ENCODE results near the gene MLPH. TPM values are rescaled to one million over a fixed set of nuclear protein-coding genes. Genes with fewer than 3 reads are reported as not detected.
A peak's percentile ranks its signal among the peaks of the same experiment; 100 is the strongest.

MLPH gene
- total and polyA plus RNA-seq, 9 of the 15 experiments (the other 6 are each of a cell fraction or from before 2014, with no cell fraction given) = 0.22 TPM; not detected in 8

DNA sequence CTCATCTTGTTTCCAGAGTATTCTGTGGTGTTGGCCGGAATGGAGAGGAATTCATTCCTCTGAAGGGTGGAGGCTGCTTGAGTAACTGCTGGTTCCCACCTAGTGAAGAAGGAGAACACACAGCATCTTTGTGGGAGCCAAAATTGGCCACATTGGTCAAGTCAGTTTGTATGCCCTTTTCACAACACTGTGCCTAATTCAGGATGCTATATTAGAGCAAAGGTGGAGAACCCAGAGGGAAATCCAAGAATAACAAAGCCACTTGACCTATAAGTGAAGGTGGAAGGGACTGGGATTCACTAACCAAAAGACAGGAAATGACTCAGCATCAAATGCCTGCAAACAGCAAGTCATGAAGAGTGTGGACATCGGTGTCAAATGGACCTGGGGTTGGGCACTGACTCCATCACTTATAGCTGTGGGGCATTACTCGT is 27.3 kb upstream of the MLPH start (continued):
- TF ChIP-seq ZZZ3 (IDR thresholded peaks at IDR 0.05) (no peak), POU5F1 (IDR thresholded peaks at IDR 0.05; ENCODE audit: borderline replicate concordance, low read depth, low read length, partially characterized antibody) (no peak), YBX1 (IDR thresholded peaks at IDR 0.05) (no peak), WHSC1 (IDR thresholded peaks at IDR 0.05; ENCODE audit: low read length) (no peak), ZNF384 (IDR thresholded peaks at IDR 0.05; ENCODE audit: low read depth, low read length) (no peak)

DNA sequence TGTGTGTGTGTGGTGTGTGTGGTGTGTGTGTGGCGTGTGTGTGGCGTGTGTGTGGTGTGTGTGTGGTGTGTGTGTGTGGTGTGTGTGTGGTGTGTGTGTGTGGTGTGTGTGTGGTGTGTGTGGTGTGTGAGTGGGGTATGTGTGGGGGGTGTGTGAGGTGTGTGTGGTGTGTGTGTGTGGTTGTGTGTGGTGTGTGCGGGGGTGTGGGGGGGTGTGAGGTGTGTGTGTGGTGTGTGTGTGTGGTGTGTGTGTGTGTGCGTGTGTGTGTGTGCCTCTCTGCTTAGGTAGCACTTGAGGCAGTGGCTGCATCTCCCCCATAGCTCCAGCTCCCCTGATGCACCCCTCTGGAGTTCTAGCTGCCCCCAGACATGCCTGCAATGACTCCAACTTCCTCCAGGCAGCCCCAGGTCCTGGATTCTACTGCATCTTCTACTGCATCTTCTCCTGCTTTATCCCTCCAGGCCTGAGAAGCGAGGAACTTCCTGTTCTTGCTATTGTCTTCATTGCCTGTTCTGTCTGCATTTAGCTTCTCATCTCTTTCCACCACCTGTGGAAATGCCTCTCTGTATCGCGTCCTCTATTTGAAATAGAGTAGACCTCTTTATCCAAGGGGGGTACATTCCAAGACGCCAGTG is 22.2 kb upstream of the MLPH start:
- H3K27me3 ChIP-seq (ENCODE audit: control insufficient read depth in 2 of 2, insufficient read depth in 2 of 2, low read length in 2 of 2) = no peaks in the 10 kb centered on the region
- FAIRE-seq = no peak
- WGBS (ENCODE audit: insufficient coverage, low coverage, missing lambda C conversion rate) = 44% methylated on average over 4 of the region's 8 CpGs
- no peak overlapping the region for H3K9ac ChIP-seq (ENCODE audit: insufficient read depth in 1 of 2, low read depth in 2 of 2, low read length in 2 of 2)
- DNase-seq (ENCODE audit: extremely low read depth in 1 of 4, low spot score in 3 of 4) = no peak
- in situ Hi-C loops (cut with MboI) = no loop called here
- H3K9me1 ChIP-seq (ENCODE audit: control insufficient read depth, insufficient read depth, low read length) = no peaks in the 10 kb centered on the region
- intact Hi-C loops (cut with micrococcal nuclease) = no loop called here
- H3K27ac ChIP-seq (ENCODE audit: extremely low read depth, low read depth, low read length) = peak overlapping the region; percentile 65; the same call in 1 of the 3 replicates
- ChIA-PET CTCF (ENCODE audit: low intra/inter-chr PET ratio) (no interaction called here), POLR2A (interaction anchor here (1.0 kb wide), 1 partner anchor 13 kb away, joined by 6 read pairs; no protein-coding TSS in a partner anchor)
- no peaks in the 10 kb centered on the region for H3K79me2 ChIP-seq (ENCODE audit: control insufficient read depth, insufficient read depth, low read length)
- no peaks in the 10 kb centered on the region for H3K36me3 ChIP-seq (ENCODE audit: control insufficient read depth, insufficient read depth, low read length)
- TF ChIP-seq ZNF121 (CRISPR knock-in tag; conservative IDR thresholded peaks at IDR 0.05) = peak; percentile 49
- no peak for TF ChIP-seq THRAP3 (IDR thresholded peaks at IDR 0.05; ENCODE audit: borderline replicate concordance)
- 0 out of 2 replicates have a peak, but pooled peaks have one; percentile 15 for TF ChIP-seq HDAC8 (tag; IDR thresholded peaks at IDR 0.05)
- TF ChIP-seq, protein P1, sequence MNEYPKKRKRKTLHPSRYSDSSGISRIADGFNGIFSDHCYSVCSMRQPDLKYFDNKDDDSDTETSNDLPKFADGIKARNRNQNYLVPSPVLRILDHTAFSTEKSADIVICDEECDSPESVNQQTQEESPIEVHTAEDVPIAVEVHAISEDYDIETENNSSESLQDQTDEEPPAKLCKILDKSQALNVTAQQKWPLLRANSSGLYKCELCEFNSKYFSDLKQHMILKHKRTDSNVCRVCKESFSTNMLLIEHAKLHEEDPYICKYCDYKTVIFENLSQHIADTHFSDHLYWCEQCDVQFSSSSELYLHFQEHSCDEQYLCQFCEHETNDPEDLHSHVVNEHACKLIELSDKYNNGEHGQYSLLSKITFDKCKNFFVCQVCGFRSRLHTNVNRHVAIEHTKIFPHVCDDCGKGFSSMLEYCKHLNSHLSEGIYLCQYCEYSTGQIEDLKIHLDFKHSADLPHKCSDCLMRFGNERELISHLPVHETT (CRISPR knock-in tag; conservative IDR thresholded peaks at IDR 0.05 in 1 of 2, IDR thresholded peaks at IDR 0.05 in 1 of 2) = 0 out of 4 replicates have a peak, but pooled peaks of 1 of the 2 experiments have one; percentile 11
- TF ChIP-seq PRMT5 (CRISPR knock-in tag; IDR thresholded peaks at IDR 0.05) = no peak
- TF ChIP-seq ZNF584 (CRISPR knock-in tag; IDR thresholded peaks at IDR 0.05; ENCODE audit: low read depth) = 0 out of 2 replicates have a peak, but pooled peaks have one; percentile 4
- TF ChIP-seq BACH1 (tag; IDR thresholded peaks at IDR 0.05) = peak; percentile 60; the same call in 1 of the 2 replicates
- no peak overlapping the region for H3K4me3 ChIP-seq
- no TSS peak for BruUV-seq (replicated peaks)
- H3K9me3 ChIP-seq (replicated peaks; ENCODE audit: control insufficient read depth, insufficient read depth, low read depth, low read length) = no peaks in the 10 kb centered on the region
- peak; percentile 53 for ATAC-seq
- no peak overlapping the region for H2AFZ ChIP-seq (ENCODE audit: low read depth, low read length)
- H3K4me1 ChIP-seq (replicated peaks in 1 of 2; ENCODE audit: control insufficient read depth in 2 of 2, insufficient read depth in 2 of 2, low read length in 2 of 2) = peaks cover 0 to 10% of the 10 kb centered on the region in 2 experiments; a peak in 3 of 5 replicates
- H3K4me2 ChIP-seq (ENCODE audit: insufficient read depth, low read length) = no peak overlapping the region
- H4K20me1 ChIP-seq (replicated peaks; ENCODE audit: control insufficient read depth, insufficient read depth, low read length) = no peaks in the 10 kb centered on the region

All from K562 (cell line).